KMS-11 (cell line): Measurements from ENCODE around the gene BCDIN3D.
A peak's percentile ranks its signal among the peaks of the same experiment; 100 is the strongest.

Experiments used
- H2AFZ ChIP-seq: fragments of 200-600 bp; sonication (generic); 2 replicates; pipeline ENCODE4 v1.6.1; 2016; ENCODE audit warnings: antibody characterized with exemption, mixed run types, low read depth
- H3K27ac ChIP-seq: fragments of 200-600 bp; sonication (generic); 2 replicates; pipeline ENCODE4 v1.6.1; 2016; ENCODE audit warnings: mild to moderate bottlenecking, mixed run types
- H3K27me3 ChIP-seq: fragments of 200-600 bp; sonication (generic); 2 replicates; pipeline ENCODE4 v1.6.1; 2017; ENCODE audit warnings: mild to moderate bottlenecking, low read depth, mixed run types, moderate library complexity; ENCODE audit not compliant: insufficient read depth
- H3K36me3 ChIP-seq: fragments of 200-600 bp; sonication (generic); 2 replicates; pipeline ENCODE4 v1.6.1; 2017; ENCODE audit warnings: mild to moderate bottlenecking, mixed run types; ENCODE audit not compliant: insufficient read depth
- H3K4me1 ChIP-seq: fragments of 200-600 bp; sonication (generic); 2 replicates; pipeline ENCODE4 v1.6.1; 2016; ENCODE audit warnings: mild to moderate bottlenecking, low read depth, mixed run types; ENCODE audit not compliant: poor library complexity, severe bottlenecking
- H3K4me2 ChIP-seq: fragments of 200-600 bp; sonication (generic); 2 replicates; pipeline ENCODE4 v1.7.0; 2016; ENCODE audit warnings: mild to moderate bottlenecking, mixed run types
- H3K4me3 ChIP-seq: fragments of 200-600 bp; sonication (generic); IDR thresholded peaks from 2 replicates; pipeline ENCODE4 v1.6.1; 2017; ENCODE audit warnings: low read depth, low read length, mixed read lengths; ENCODE audit not compliant: insufficient read depth
- H3K79me2 ChIP-seq: fragments of 200-600 bp; sonication (generic); 2 replicates; pipeline ENCODE4 v1.6.1; 2016; ENCODE audit warnings: low read depth, mixed run types; ENCODE audit not compliant: insufficient read depth
- H3K9ac ChIP-seq: fragments of 200-600 bp; sonication (generic); 2 replicates; pipeline ENCODE4 v1.6.1; 2016; ENCODE audit warnings: mild to moderate bottlenecking, mixed run types
- H4K20me1 ChIP-seq: fragments of 200-600 bp; sonication (generic); 2 replicates; pipeline ENCODE4 v1.6.1; 2016; ENCODE audit warnings: mild to moderate bottlenecking, mixed run types; ENCODE audit not compliant: insufficient read depth
- TF ChIP-seq, protein P1 (sequence below): fragments of 200-600 bp; sonication (generic); conservative IDR thresholded peaks from 2 replicates; pipeline ENCODE4 v1.6.1; 2017; ENCODE audit warnings: low read depth, mild to moderate bottlenecking, antibody characterized with exemption, low read length, moderate library complexity, mixed read lengths

The BCDIN3D gene

DNA sequence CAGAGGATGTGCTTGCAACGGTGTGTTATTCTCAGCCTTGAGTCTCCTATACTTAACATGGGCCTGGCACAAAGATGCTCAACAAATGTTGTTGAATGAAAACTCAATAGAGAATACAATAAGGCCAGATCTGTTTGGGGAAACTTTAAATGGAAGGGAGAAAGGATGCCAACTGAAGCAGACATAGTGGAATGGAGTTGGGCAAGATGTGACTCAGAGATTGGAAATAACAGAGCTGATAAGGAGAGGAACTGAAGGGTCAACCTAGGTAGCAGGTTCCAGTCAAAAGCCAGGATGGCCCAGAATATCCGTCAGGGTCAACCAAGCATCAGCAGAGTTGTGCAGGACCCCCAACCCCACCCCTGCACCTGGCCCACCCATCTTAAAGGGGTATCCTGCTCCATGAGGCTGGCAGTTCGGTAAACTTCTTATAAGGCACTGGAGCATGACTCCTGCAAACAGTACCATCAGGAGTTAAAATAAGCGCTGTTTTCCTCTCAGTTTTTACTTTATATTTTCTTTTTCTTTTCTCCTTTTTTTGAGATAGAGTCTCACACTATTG lies 1.1 kb upstream of the BCDIN3D start:
- H3K27me3 ChIP-seq = no peaks in the 10 kb centered on the region; the same call in 1 of the 2 replicates
- no peak overlapping the region; the same call in 1 of the 2 replicates for H3K27ac ChIP-seq
- H3K4me3 ChIP-seq = no peak overlapping the region
- H4K20me1 ChIP-seq = no peaks in the 10 kb centered on the region
- H3K4me1 ChIP-seq = peaks cover 16% of the 10 kb centered on the region
- TF ChIP-seq, protein P1, sequence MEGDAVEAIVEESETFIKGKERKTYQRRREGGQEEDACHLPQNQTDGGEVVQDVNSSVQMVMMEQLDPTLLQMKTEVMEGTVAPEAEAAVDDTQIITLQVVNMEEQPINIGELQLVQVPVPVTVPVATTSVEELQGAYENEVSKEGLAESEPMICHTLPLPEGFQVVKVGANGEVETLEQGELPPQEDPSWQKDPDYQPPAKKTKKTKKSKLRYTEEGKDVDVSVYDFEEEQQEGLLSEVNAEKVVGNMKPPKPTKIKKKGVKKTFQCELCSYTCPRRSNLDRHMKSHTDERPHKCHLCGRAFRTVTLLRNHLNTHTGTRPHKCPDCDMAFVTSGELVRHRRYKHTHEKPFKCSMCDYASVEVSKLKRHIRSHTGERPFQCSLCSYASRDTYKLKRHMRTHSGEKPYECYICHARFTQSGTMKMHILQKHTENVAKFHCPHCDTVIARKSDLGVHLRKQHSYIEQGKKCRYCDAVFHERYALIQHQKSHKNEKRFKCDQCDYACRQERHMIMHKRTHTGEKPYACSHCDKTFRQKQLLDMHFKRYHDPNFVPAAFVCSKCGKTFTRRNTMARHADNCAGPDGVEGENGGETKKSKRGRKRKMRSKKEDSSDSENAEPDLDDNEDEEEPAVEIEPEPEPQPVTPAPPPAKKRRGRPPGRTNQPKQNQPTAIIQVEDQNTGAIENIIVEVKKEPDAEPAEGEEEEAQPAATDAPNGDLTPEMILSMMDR = no peak
- H3K79me2 ChIP-seq = peaks cover 15% of the 10 kb centered on the region; the same call in 1 of the 2 replicates
- peak overlapping the region; percentile 79; the same call in 1 of the 2 replicates for H3K4me2 ChIP-seq
- no peaks in the 10 kb centered on the region for H3K36me3 ChIP-seq
- H2AFZ ChIP-seq = peak overlapping the region; percentile 95; the same call in 1 of the 2 replicates
- no peak overlapping the region for H3K9ac ChIP-seq

DNA sequence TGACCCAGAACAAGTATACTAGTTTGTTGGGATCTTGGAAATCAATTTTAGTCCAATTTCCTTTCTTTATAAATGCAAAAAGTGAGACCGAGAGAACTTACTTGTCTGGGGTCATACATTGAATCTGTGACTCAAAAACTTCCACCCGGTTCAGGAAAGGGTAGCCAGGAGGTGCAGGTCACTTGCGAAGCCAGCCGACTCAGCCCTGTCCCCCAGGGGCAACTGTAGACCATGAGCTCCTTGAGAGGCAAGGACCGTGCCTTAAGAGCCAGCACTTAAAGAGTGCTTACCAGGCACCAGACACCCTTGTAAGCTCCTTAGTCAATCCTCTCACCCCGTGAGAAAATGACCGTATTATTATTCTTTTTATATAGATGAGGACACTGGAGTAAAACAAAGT lies 505 bp upstream of the BCDIN3D start:
- TF ChIP-seq, protein P1 = no peak
- H3K27ac ChIP-seq = peak overlapping the region; percentile 76
- H4K20me1 ChIP-seq = no peaks in the 10 kb centered on the region
- peak overlapping the region; percentile 70; the same call in 1 of the 2 replicates for H3K9ac ChIP-seq
- H3K79me2 ChIP-seq = peaks cover 15% of the 10 kb centered on the region; the same call in 1 of the 2 replicates
- peak overlapping the region; percentile 79 for H3K4me2 ChIP-seq
- H3K36me3 ChIP-seq = no peaks in the 10 kb centered on the region
- peaks cover 16% of the 10 kb centered on the region for H3K4me1 ChIP-seq
- peak overlapping the region; percentile 95 for H2AFZ ChIP-seq
- H3K4me3 ChIP-seq = peak overlapping the region; percentile 10
- H3K27me3 ChIP-seq = no peaks in the 10 kb centered on the region

DNA sequence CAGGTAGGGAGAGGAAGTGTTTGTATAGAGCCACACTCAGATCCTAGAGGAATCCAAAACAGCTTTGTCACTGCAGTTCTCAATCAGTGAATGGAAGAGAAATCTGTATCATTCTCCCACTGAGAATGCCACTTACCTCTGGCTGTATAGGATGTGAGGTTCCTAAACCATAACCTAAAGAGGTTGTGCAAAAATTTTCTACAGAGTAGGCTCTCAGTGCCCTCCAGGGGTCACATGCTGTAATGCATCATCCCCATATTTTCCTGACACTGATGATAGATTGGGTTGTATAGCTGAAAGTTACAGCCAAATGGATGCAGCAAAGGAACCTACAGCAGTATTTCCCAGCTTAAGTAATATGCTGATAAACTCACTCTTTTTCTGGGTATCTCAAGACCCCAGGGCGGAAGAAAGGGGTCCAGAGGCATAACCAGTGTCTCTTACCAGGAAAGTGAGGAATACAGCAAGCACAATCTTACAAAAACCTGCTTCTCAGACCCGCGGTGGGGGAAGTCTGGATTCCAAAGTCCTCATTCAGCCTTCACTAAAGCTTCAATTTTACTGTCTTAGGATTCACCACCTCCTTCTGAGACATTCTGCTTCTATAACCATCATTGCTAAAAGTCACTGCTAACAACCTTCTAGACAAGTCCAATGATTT lies 3.8 kb downstream of the BCDIN3D start:
- no peak overlapping the region for H3K4me3 ChIP-seq
- no peaks in the 10 kb centered on the region for H4K20me1 ChIP-seq
- no peak overlapping the region for H2AFZ ChIP-seq
- no peaks in the 10 kb centered on the region for H3K36me3 ChIP-seq
- H3K79me2 ChIP-seq = peaks cover 15% of the 10 kb centered on the region; the same call in 1 of the 2 replicates
- TF ChIP-seq, protein P1 = peak; percentile 83
- no peaks in the 10 kb centered on the region for H3K27me3 ChIP-seq
- no peak overlapping the region for H3K9ac ChIP-seq
- no peak overlapping the region for H3K27ac ChIP-seq
- H3K4me2 ChIP-seq = no peak overlapping the region
- peaks cover 16% of the 10 kb centered on the region for H3K4me1 ChIP-seq

DNA sequence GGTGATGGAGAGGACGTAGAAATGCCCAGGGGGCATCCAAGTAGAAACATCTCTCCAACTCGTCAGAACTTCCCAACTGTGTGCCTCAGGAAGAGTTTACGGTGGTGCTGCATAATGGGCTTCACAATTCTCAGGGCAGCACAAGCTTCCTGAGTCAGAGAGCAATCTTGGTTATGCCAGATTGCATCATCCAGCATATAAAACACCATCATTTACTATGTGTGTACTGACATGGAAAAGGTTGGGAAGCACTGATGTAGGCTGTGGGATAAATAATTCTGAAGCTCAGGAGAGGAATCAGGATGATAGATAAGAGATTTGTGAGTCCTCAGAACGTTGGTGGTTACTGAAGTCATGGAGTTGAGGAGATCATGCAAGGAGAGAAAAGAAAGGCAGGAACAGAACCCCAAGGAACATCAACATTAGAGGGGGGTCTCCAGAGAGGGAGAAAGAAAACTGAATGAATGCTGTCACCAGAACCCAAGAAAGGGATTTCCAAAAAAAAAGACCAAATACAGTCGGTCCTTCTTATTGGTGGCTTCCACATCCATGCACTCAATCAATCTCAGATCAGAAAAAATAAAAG lies 10.0 kb downstream of the BCDIN3D start:
- no peak overlapping the region for H3K27ac ChIP-seq
- H3K9ac ChIP-seq = no peak overlapping the region
- H3K4me1 ChIP-seq = peaks cover 16% of the 10 kb centered on the region
- no peak overlapping the region for H3K4me3 ChIP-seq
- H3K4me2 ChIP-seq = no peak overlapping the region
- H3K27me3 ChIP-seq = no peaks in the 10 kb centered on the region; the same call in 1 of the 2 replicates
- no peaks in the 10 kb centered on the region for H3K36me3 ChIP-seq
- no peaks in the 10 kb centered on the region for H4K20me1 ChIP-seq
- TF ChIP-seq, protein P1 = no peak
- no peak overlapping the region for H2AFZ ChIP-seq
- H3K79me2 ChIP-seq = no peaks in the 10 kb centered on the region
